GM12875 (cell line): ENCODE measurements around the gene WWOX.

Experiments
- H3K4me3 ChIP-seq: one replicate; pipeline ENCODE4 v1.5.1; 2011; ENCODE audit warnings: low read depth, low read length, control low read depth
- TF ChIP-seq, protein P1 (sequence below): IDR thresholded peaks from 2 replicates; pipeline ENCODE4 v1.5.1; 2011; ENCODE audit warnings: low read depth, mild to moderate bottlenecking, control low read depth, inconsistent platforms, low read length, moderate library complexity, borderline replicate concordance; ENCODE audit not compliant: insufficient read depth

Gene WWOX

GRCh38 chr16:78754713-78755112 lies 655.3 kb downstream of the WWOX start:
- H3K4me3 ChIP-seq: no peak overlapping the region
- TF ChIP-seq, protein P1, sequence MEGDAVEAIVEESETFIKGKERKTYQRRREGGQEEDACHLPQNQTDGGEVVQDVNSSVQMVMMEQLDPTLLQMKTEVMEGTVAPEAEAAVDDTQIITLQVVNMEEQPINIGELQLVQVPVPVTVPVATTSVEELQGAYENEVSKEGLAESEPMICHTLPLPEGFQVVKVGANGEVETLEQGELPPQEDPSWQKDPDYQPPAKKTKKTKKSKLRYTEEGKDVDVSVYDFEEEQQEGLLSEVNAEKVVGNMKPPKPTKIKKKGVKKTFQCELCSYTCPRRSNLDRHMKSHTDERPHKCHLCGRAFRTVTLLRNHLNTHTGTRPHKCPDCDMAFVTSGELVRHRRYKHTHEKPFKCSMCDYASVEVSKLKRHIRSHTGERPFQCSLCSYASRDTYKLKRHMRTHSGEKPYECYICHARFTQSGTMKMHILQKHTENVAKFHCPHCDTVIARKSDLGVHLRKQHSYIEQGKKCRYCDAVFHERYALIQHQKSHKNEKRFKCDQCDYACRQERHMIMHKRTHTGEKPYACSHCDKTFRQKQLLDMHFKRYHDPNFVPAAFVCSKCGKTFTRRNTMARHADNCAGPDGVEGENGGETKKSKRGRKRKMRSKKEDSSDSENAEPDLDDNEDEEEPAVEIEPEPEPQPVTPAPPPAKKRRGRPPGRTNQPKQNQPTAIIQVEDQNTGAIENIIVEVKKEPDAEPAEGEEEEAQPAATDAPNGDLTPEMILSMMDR: no peak

DNA sequence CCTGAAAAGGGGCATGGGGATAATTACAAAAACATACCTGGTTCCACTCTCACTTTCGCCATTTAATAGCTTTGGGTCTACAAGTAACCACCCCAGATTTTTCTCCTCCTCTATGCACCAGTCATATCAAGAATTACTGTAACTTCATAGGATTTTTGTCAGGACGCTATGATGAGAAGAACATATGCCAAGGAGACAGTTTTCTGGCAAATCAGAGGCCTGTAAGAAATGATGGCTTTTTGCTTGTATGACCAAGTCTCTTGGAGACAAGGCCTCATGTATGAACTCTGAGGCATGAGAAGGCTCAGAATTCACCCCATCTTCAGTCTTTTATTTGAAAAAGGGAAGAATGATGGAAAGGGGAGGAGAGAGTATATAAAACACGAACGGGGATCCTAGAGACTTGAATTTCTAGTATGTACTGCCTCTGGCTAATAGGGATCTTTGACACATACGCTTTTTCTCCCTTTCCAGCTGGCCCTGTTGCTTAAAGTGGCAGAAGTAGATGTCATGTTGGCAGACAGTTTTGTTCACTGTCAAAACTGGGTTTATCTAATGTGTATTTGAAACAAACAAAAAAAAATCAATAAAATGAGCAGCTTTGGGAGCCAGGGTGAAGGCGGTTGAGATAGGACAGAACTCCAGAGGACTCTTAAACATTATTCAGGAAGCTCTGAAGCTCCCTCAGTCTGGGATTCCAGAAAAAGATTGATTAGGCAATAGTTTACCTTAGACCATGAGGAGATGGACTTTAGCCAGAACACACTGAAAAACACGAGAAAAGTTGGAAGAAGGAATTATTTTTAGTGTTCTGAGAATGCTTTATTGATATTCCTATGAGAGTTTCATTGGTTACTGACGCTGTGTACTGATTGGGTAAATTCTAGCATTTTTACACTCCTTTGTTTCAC lies 656.6 kb downstream of the WWOX start:
- H3K4me3 ChIP-seq: no peak overlapping the region
- TF ChIP-seq, protein P1: no peak

- TF ChIP-seq, protein P1: no peak
- H3K4me3 ChIP-seq: no peak overlapping the region
These were observed 660.1 kb downstream of the WWOX start for GRCh38 chr16:78759596-78759995.

GRCh38 chr16:78760611-78761010 lies 661.2 kb downstream of the WWOX start:
- TF ChIP-seq, protein P1: no peak
- H3K4me3 ChIP-seq: no peak overlapping the region

GRCh38 chr16:78761427-78761826 lies 662.0 kb downstream of the WWOX start:
- no peak overlapping the region for H3K4me3 ChIP-seq
- TF ChIP-seq, protein P1: no peak

DNA sequence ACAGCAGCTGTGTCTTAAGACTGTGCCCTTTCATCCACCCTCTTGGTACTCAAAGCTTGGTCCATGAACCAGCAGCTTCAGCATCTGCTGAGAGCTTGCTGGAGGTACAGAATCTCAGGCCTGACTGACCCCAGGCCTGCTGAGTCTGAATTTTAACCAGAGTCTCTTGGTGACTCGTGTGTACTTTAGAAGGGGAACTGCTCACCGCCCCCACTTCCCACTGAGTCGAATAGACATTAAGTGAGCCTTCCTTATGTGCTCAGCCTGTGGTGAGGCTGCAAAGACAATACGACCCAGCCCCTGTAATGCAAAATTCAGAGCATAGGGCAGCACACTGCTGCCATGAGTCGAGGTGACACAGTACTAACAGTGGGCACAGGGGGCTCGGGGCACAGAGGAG lies 662.8 kb downstream of the WWOX start:
- TF ChIP-seq, protein P1: no peak
- no peak overlapping the region for H3K4me3 ChIP-seq
